Uterus (tissue), 2 donors: ENCODE results near the gene GPSM1.

Experiments
- CTCF ChIP-seq, 4 experiments: fragments of 200-600 bp in 2 of 4; fragments of 450-650 bp in 2 of 4; sonication (generic) in 2 of 4; IDR thresholded peaks; one replicate each; pipeline ENCODE4 v1.5.1; 2016 to 2019; ENCODE audit warnings: antibody characterized with exemption in 4 of 4, mild to moderate bottlenecking in 2 of 4, moderate library complexity in 1 of 4
- POLR2A ChIP-seq, 2 donors: fragments of 450-650 bp; IDR thresholded peaks; one replicate each; pipeline ENCODE4 v1.6.1; 2016; ENCODE audit warnings: antibody characterized with exemption in 2 of 2, mild to moderate bottlenecking in 1 of 2, moderate library complexity in 1 of 2

GRCh38 chr9:136347472-136348256, 20.3 kb downstream of the GPSM1 start:
- TF ChIP-seq CTCF (IDR thresholded peaks at IDR 0.05) (no peak), POLR2A (IDR thresholded peaks at IDR 0.05) (no peak)
